ENCODE data around the gene KIRREL3.

KIRREL3 gene

GRCh38 chr11:126917531-126918204 lies 82.9 kb downstream of the KIRREL3 start:
- peak; percentile 97 for DNase-seq (ENCODE audit: low read depth)
- H3K4me3 ChIP-seq (ENCODE audit: control insufficient read depth, low read depth, low read length) = no peak overlapping the region
- no peak for TF ChIP-seq CTCF (IDR thresholded peaks at IDR 0.05; ENCODE audit: control insufficient read depth, insufficient read depth, low read depth, low read length, missing control alignments)

- no peak overlapping the region for H3K4me3 ChIP-seq (ENCODE audit: control insufficient read depth, low read depth, low read length)
- no peak for DNase-seq (ENCODE audit: low read depth)
- no peak for TF ChIP-seq CTCF (IDR thresholded peaks at IDR 0.05; ENCODE audit: control insufficient read depth, insufficient read depth, low read depth, low read length, missing control alignments)
Observed at GRCh38 chr11:126915430-126915829, 85.1 kb downstream of the KIRREL3 start.

GRCh38 chr11:126914941-126915340 lies 85.6 kb downstream of the KIRREL3 start:
- DNase-seq (ENCODE audit: low read depth) = peak; percentile 80
- TF ChIP-seq CTCF (IDR thresholded peaks at IDR 0.05; ENCODE audit: control insufficient read depth, insufficient read depth, low read depth, low read length, missing control alignments) = no peak

GRCh38 chr11:126914166-126914565 lies 86.4 kb downstream of the KIRREL3 start:
- no peak for TF ChIP-seq CTCF (IDR thresholded peaks at IDR 0.05; ENCODE audit: control insufficient read depth, insufficient read depth, low read depth, low read length, missing control alignments)
- DNase-seq (ENCODE audit: low read depth) = no peak
- no peak overlapping the region for H3K4me3 ChIP-seq (ENCODE audit: control insufficient read depth, low read depth, low read length)

More at GRCh38 chr11:126914941-126915340, 85.6 kb downstream of the KIRREL3 start:
- no peak overlapping the region for H3K4me3 ChIP-seq (ENCODE audit: control insufficient read depth, low read depth, low read length)

GRCh38 chr11:126904520-126904919 lies 96.0 kb downstream of the KIRREL3 start:
- no peak for DNase-seq (ENCODE audit: low read depth)
- no peak overlapping the region for H3K4me3 ChIP-seq (ENCODE audit: control insufficient read depth, low read depth, low read length)
- no peak for TF ChIP-seq CTCF (IDR thresholded peaks at IDR 0.05; ENCODE audit: control insufficient read depth, insufficient read depth, low read depth, low read length, missing control alignments)

GRCh38 chr11:126901783-126902182 lies 98.8 kb downstream of the KIRREL3 start:
- no peak overlapping the region for H3K4me3 ChIP-seq (ENCODE audit: control insufficient read depth, low read depth, low read length)
- TF ChIP-seq CTCF (IDR thresholded peaks at IDR 0.05; ENCODE audit: control insufficient read depth, insufficient read depth, low read depth, low read length, missing control alignments) = no peak
- DNase-seq (ENCODE audit: low read depth) = no peak
